ENCODE results near the gene JAM3. TPM values are rescaled to one million over a fixed set of nuclear protein-coding genes. Genes with fewer than 3 reads are reported as not detected.

JAM3 gene
- total and polyA plus RNA-seq, 2 of the 4 experiments (the other 2 are of a cell fraction), result 38.0 to 71.5 TPM

- no peaks in the 10 kb centered on the region for H4K20me1 ChIP-seq (ENCODE audit: insufficient read depth, low read length)
- DNase-seq, result no peak
- no peak overlapping the region for H2BK5ac ChIP-seq (ENCODE audit: low read depth, low read length, poor library complexity, severe bottlenecking)
- dilution Hi-C loops (cut with HindIII; ENCODE audit: low sequenced_read_pairs, unreplicated experiment), result no loop called here
- no peak overlapping the region for H2BK120ac ChIP-seq (ENCODE audit: low read depth, low read length)
- H3K27ac ChIP-seq (ENCODE audit: insufficient read depth, low read length), result no peak overlapping the region
- H2AFZ ChIP-seq (replicated peaks; ENCODE audit: low read length, poor library complexity), result no peak overlapping the region
- no peak for ATAC-seq (ENCODE audit: low read depth)
- no peak overlapping the region for H3K4ac ChIP-seq (ENCODE audit: low read depth, low read length)
- no peak overlapping the region for H3K14ac ChIP-seq (replicated peaks; ENCODE audit: low read depth, low read length)
- 68% methylated on average over 6 of the region's 9 CpGs; no CpG with 5 or more reads in 1 of the 2 experiments for WGBS, 2 experiments (ENCODE audit: extremely low coverage in 2 of 2, insufficient read length in 1 of 2)
- H3K4me1 ChIP-seq (ENCODE audit: control insufficient read depth, insufficient read depth, low read length), result peaks cover 6% of the 10 kb centered on the region
- H3K9me3 ChIP-seq (ENCODE audit: control insufficient read depth, insufficient read depth, low read length), result no peaks in the 10 kb centered on the region
- H3K9ac ChIP-seq (ENCODE audit: low read depth, low read length), result no peak overlapping the region
- POLR2A ChIA-PET (ENCODE audit: unreplicated experiment), result no interaction called here
- in situ Hi-C loops (cut with MboI; ENCODE audit: low sequenced_read_pairs), result no loop called here
- H2AK9ac ChIP-seq (replicated peaks; ENCODE audit: low read depth, low read length, poor library complexity), result no peak overlapping the region
- no peak overlapping the region for H2BK15ac ChIP-seq (ENCODE audit: low read depth, low read length)
- CTCF ChIA-PET, result no interaction called here
- no peak overlapping the region for H3K18ac ChIP-seq (ENCODE audit: low read depth, low read length)
- H4K91ac ChIP-seq (ENCODE audit: insufficient read depth, low read depth, low read length), result no peak overlapping the region
- no peak overlapping the region for H3K23ac ChIP-seq (ENCODE audit: low read depth, low read length)
- H2AK5ac ChIP-seq (ENCODE audit: low read depth, low read length), result no peak overlapping the region
- intact Hi-C loops (cut with micrococcal nuclease), result no loop called here
- no peak overlapping the region for H4K8ac ChIP-seq (ENCODE audit: low read depth in 2 of 2, low read length in 2 of 2)
- BruUV-seq (replicated peaks), result no TSS peak
- H3K79me1 ChIP-seq (ENCODE audit: low read depth in 1 of 2, low read length in 2 of 2), result no peaks in the 10 kb centered on the region
- no peak overlapping the region; the same call in 1 of the 2 replicates for H3K4me2 ChIP-seq (ENCODE audit: low read depth, low read length)
- H2BK20ac ChIP-seq (ENCODE audit: low read depth, low read length), result no peak overlapping the region
- H4K5ac ChIP-seq (ENCODE audit: low read depth, low read length), result no peak overlapping the region
- H3K27me3 ChIP-seq (ENCODE audit: control insufficient read depth, insufficient read depth, low read length), result peaks cover 38% of the 10 kb centered on the region
- no peak overlapping the region for H3K56ac ChIP-seq (ENCODE audit: extremely low read depth, insufficient read depth, low read length)
- no peak overlapping the region for H3K4me3 ChIP-seq (ENCODE audit: insufficient read depth, low read depth, low read length)
- H3K9me1 ChIP-seq (ENCODE audit: insufficient read depth, low read length), result no peaks in the 10 kb centered on the region
- no peak for TF ChIP-seq USF2 (IDR thresholded peaks at IDR 0.05; ENCODE audit: low read depth, low read length)
- no peaks in the 10 kb centered on the region for H3K36me3 ChIP-seq (ENCODE audit: control insufficient read depth, insufficient read depth, low read length)
Measured at GRCh38 chr11:134033276-134033675, 35.6 kb upstream of the JAM3 start.
